NB4 (cell line): ENCODE measurements around the gene GRIK3.

ENCODE experiments used
- MAX ChIP-seq: IDR thresholded peaks from 2 replicates; pipeline ENCODE4 v1.6.1; 2011; ENCODE audit warnings: low read depth, low read length
- MYC ChIP-seq: IDR thresholded peaks from 2 replicates; pipeline ENCODE4 v1.6.1; 2011; ENCODE audit warnings: low read depth, low read length
- POLR2A ChIP-seq: IDR thresholded peaks from 2 replicates; pipeline ENCODE4 v1.6.1; 2011; ENCODE audit warnings: mild to moderate bottlenecking; ENCODE audit not compliant: insufficient read length; ENCODE audit errors: extremely low read depth
- TF ChIP-seq, protein P1 (sequence below): IDR thresholded peaks from one replicate; pipeline ENCODE4 v1.5.1; 2012; ENCODE audit warnings: low read depth, low read length

- TF ChIP-seq MAX (no peak), POLR2A (no peak), MYC (no peak)
- TF ChIP-seq, protein P1, sequence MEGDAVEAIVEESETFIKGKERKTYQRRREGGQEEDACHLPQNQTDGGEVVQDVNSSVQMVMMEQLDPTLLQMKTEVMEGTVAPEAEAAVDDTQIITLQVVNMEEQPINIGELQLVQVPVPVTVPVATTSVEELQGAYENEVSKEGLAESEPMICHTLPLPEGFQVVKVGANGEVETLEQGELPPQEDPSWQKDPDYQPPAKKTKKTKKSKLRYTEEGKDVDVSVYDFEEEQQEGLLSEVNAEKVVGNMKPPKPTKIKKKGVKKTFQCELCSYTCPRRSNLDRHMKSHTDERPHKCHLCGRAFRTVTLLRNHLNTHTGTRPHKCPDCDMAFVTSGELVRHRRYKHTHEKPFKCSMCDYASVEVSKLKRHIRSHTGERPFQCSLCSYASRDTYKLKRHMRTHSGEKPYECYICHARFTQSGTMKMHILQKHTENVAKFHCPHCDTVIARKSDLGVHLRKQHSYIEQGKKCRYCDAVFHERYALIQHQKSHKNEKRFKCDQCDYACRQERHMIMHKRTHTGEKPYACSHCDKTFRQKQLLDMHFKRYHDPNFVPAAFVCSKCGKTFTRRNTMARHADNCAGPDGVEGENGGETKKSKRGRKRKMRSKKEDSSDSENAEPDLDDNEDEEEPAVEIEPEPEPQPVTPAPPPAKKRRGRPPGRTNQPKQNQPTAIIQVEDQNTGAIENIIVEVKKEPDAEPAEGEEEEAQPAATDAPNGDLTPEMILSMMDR = no peak
Measured at GRCh38 chr1:36794460-36794859, 239.9 kb downstream of the GRIK3 start.
